GM21576 (cell line): ENCODE results near the gene ARFGAP1.

ENCODE experiments used
- ATAC-seq: cut with Tn5 transposase; IDR thresholded peaks from one replicate; pipeline ENCODE4 v1.9.1; 2021; ENCODE audit warnings: mild to moderate bottlenecking, moderate library complexity; ENCODE audit not compliant: unreplicated experiment

Gene ARFGAP1

DNA sequence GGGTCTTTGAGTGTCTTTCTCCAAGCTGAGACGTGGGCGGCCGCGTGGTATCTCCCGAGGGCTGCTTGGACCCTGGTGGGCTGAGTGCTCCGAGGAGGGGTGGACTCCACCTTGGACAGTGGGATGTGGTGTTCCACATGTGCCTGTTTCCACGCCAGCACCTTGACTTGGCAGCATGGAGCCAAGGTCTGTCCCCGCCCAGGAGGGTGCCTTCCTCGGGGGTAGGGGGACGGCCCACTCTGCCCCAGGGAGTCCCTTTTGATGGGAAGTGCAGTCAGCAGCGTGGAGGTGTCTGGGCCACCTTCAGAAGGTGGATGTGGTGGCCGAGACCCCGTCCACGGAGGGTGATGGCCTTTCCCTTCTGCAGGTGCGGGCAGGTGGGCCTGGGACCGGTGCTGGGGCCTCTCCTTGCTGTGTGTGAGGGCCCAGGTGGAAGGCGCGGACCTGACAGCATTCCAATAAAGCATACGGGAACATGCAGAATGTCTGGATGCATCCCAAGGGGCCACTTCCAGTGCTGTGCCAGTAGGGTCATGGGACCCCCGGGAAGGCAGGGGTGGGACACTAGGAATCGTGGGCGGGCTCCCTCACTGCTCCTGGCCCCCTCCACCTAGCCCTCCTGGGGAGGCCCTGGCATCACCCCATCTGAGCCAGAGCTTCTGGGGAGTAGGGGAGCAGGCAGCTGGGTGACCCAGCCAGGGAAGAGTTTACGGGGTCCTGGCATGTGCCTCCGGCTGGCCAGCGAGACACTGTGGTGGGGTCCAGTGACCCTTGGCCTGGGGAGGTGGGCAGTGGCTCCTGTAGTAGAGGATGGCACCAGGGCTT, 16.9 kb downstream of the ARFGAP1 start:
- no peak for ATAC-seq

DNA sequence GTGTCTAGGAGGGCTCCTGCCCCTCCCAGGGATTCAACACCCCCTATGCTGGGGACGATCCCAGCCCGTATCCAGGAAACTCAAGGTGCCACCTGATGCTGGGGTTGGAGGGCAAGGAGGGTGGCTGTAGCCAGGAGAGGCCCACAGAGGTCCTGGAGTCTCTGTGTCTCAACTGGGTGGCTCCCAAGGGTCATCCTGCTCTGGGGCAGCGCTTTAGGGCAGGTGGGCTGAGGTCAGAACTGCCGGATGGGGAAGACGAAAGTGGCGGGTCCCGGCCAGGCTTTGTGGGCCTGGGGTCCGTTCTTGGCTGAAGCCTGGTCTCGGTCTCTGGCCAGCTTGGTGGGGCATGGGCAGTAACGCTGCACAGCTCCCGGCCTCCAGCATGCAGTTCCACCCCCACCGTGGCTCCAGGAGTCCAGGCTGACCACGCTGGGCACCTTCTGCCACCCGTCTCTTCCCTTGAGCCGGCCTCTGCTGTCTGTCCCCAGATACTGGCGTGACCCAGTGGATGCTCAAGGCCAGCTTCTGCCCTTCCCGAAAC, 17.6 kb downstream of the ARFGAP1 start:
- no peak for ATAC-seq

DNA sequence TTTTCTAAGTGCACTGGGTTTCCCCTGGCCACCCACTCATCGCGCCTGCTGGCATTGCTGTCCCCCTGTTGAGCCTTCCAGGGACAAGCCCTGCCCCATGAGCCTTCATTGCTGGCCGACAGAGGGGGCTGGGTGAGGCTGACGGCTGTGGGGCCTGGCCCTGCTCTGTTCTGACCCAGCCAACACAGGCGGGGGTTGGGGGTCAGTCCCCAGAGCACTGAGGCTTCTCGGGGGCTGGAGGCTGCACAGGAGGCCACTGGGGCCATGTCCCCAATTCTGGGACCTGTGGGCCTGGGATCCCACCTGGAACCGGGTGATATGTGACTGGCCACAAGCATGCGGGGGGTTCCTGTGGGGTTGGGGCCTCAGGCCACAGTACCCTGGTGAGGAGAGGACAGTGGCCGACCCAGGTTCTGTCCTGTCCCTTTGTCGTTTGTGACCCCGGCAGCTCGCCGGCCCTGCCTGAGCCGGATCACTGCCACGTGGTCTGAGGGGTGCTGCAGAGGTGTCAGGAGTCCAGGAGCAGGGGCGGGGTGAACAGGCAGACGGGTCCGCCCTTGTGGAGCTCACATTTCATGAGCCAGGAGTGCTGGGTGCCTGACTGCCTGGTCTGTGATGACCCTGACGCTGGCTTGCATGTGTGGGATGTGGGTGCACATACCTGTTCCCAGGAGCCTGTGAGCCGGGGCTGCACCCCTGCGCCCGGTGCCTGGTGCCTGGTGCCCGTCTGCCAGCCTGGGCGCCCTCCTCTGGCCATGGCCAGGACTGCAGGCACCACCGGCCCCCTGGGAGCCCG, 18.3 kb downstream of the ARFGAP1 start:
- no peak for ATAC-seq

DNA sequence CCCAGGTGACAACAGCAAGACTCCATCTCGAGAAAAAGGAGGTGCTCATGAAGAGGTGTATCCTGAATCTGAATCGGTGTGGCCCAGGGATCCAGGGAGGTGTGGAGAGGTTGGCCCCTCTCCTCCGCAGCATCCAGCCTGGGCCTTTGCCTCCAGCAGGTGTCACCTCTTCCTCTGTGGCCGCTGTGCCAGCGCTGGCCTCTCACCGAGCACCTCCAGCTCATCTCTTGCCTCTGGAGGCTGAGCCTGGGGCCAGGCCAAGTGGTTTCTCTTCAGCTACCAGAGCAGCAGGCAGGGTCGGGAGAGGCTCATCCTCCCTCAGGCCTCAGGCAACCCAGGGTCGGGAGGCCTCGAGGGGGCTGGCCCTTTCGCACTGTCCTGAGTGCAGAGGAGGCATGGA, 19.2 kb downstream of the ARFGAP1 start:
- no peak for ATAC-seq

DNA sequence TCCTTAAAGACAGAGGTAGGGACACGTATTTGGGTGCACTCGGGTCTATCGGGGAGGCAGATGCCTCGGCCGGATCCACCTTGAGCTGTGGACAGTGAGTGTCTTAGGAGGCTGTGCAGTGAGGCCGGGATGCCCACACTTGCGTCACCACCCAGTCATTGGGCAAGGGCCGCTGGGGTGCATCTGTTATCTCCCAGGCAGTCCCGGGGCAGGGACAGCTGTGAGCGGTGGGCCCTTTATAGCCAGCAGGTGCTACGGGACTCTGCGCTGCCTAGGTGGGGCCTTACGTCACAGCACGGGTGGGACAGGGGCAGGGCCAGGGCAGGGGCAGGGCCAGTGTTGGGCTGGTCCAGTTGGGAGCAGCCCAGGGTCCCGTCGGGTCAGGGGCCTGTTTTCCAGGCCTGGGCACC, 19.7 kb downstream of the ARFGAP1 start:
- ATAC-seq, result no peak

DNA sequence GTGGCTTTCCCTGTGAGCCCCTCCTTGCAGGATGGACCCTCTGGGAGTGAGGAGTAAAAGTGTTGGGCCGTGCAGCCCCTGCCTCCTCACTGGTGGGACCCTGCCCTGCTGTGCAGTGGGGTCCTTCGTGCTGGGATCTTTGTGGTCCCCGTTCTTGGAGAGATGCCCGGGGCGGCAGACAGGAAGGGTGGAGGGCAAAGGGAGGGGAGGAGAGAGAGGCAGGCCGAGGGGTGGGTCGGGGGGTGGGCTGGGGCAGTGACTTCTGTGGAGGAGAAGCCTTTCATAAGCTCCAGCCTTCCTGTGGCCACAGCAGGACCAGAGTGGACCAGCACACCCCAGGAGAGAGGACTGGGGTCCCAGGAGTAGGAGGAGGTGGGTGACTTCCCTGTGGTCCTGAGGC, 20.3 kb downstream of the ARFGAP1 start, which contains the start of gene COL20A1:
TSS of gene COL20A1 (plus strand) at position 283 of the 400 bp plus-strand sequence. CDS start 1,922 bp downstream, outside the sequence.
- ATAC-seq, result no peak

DNA sequence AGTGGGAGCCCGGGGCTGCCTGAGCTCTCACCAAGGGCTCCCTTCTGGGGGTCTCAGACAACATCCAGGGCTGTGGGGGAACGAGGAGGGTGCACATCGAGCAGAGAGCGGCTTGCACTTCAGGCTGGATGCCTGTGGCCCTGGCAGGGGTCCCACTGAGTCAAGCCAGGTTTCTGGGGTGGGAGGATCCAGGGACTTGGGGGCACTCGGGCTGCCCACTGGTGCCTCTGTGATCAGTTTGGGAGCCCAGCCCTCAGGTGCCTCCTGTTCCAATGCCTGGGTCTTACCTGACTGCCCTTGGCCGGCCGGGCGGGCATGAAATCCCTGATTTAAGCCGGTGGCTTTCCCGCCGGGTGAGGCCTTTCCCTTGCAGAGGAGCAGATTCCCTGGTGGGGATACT, 20.8 kb downstream of the ARFGAP1 start:
- no peak for ATAC-seq

DNA sequence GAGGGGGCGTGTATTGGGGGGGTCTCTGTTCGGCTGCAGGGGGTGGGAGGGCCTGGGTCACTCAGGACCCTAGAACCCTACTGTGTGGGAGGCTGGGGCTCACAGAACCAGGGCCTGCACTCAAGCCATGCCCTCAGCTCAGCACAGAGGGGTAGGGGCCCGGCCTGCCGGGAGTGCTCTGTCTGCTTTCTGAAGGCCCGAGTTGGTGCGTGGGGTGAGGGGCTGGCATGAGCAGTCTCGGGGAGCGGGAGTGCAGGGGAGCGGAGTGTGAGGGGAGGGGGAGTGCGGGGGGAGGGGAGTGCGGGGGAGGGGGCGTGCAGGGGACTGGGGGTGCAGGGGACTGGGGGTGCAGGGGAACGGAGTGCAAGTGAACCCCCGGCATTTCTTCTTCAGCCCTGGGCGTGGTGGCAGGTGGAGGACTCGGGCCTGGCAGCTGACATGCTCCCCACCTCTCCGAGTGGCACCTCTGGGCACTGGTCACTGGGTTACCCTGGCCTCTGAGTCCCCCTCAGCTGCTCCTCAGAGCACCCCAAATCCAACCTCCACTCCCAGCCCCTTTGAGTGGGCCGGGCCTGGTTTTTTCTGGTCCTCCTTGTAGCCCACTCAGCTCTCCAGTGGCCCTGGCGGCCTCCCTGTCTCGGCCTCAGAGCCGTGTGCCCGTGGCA, 21.4 kb downstream of the ARFGAP1 start:
- no peak for ATAC-seq

DNA sequence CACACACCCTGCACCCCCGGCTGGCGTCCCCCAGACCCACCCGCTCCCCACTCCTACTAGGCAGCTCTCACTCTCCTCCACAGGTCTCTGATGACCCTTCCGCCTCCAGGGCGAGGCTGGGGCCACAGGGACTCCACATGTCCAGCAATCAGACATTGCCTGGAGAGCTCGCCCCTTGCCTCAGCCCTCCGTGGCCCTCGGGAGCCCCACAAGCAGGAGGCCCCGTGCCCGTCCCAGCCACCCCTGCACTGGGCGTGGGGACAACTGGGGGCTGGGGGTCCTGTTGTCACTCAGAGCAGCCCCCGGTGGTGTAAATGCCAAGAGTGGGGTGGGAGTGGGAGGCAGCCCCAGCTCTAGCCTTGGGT, 21.9 kb downstream of the ARFGAP1 start:
- ATAC-seq, result no peak

DNA sequence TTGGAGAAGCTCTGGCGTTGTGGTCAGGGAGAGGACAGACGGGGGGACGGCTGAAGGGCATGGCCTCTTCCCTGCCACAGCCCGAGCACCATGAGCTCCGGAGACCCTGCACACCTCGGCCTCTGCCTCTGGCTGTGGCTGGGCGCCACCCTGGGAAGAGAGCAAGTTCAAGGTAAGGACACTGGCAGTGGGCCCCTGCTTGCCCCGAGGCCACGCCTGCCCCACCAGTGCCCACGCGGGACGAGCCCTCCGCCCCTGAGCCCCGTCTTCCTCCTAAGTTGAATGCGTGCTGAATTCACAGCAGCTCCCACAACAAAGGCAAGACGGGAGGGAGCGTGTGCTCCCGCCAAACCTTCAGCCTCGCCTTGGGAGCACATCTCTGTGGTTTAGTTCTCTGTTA, 22.4 kb downstream of the ARFGAP1 start:
- no peak for ATAC-seq

DNA sequence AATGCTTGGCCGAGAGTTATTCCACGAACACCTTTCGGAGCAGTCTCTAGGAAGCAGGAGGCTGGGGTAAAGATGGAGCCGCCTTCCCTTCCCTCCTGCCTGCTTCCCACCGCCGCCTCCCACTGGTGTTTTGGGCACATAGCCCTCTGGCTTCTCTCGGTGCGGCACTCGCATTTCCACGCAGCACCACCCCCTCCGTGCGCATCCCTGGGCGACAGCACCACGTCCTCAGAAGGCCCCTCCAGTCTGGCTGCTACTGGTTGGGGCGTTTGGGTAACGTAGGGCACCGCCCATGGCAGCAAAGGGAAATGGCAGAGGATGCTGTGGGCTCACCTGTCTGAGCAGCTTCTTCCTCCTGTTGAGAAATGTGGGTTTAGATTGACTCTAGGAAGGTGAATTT, 22.8 kb downstream of the ARFGAP1 start:
- no peak for ATAC-seq

DNA sequence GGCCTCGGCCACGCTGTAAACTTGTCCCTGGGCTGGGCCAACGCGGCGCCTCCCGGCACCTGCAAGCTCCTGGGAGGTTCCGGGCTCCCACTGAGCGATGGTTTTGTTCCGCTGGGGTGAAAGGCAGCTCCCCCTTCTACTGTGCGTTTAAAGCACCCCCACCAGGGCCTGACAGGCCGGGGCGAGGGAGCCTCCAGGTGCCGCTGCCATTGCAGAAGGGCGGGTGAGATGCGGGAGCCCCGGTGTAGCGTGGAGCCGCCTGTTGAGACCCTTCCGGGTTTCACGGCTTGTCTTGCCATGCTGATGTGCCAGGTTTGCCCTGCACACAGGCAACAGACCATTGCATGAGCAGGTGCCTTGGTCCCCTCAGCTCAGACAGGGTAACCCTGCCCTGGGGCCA, 23.2 kb downstream of the ARFGAP1 start:
- no peak for ATAC-seq

DNA sequence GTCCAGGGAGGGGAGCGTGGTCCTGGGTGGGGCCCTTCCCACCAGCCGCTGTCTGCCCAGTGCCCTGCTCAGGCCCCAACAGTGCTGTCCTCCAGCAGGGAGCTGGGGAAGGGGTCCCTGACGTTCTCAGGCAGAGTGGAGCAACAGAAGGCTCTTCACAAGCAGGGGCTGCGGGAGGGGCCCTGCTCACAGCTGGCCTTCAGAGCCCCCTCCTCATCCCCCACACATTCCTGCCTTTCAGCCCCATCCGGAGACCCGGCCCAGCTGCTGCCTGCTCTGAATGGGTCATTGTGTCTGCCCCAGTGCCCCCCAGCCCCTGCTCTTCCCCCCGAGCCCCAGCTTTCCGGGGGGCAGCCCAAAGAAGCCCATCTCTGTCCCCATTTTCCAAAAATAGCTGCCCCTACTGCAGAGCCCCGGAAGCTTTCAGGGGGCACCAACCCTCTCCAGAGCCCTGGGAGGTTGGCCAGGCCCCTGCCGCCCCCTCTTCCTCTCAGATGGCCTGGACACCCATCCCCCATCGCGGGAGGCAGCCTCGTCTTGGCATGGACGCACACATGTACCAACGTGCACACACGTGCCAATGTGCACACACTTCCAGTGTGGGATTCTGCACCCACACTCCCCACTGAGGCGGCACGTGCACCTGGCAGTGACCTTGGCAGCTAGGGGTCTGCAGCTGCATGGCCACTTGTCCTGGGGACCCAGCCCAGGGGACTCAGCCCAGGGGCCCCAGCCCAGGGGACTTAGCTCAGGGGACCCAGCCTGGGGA, 24.1 kb downstream of the ARFGAP1 start:
- no peak for ATAC-seq

DNA sequence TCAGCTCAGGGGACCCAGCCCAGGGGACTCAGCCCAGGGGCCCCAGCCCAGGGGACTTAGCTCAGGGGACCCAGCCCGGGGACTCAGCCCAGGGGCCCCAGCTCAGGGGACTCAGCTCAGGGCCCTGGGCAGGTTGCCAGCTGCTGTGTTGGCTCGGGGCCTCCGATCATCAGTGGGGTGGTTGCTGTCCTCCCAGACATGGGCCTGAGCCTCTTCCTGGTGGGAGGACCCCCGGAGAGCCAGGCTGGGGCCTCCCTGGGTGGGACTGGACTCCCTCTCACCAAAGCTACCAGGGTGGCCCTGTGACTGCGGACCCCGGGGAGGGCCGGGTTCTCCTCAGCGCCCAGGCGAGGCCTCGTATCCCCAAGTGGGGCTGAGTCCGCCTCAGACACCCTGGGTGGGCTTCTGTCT, 24.8 kb downstream of the ARFGAP1 start:
- no peak for ATAC-seq

DNA sequence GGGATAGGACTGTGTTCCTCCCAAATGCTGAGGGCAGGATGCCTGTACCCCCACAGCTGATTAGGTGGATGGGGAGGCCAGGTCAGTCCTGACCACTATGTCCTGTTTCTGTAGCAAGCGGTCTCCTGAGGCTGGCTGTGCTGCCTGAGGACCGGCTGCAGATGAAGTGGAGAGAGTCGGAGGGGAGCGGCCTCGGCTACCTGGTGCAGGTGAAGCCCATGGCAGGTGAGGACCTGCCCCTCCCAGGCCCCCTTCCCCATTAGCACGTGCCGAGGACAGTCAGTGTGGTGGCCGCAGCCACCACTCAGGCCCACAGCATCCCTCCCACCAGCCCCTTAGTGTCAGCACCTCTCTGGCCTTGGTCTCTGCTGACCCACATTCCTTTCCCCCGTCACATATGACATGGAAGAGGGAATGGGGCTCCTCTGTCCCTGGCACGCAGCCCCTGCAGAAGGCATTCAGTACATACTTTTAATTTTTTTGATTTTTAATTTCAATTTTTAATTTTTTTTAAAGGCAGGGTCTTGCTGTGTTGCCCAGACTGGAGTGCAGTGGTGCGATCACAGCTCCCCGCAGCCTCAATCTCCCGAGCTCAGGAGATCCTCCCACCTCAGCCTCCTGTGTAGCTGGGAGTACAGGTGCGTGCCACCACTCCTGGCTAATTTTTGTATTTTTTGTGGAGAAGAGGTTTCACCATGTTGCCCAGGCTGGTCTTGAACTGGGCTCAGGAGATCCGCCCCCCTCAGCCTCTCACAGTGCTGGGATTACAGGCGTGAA, 25.4 kb downstream of the ARFGAP1 start:
- no peak for ATAC-seq

DNA sequence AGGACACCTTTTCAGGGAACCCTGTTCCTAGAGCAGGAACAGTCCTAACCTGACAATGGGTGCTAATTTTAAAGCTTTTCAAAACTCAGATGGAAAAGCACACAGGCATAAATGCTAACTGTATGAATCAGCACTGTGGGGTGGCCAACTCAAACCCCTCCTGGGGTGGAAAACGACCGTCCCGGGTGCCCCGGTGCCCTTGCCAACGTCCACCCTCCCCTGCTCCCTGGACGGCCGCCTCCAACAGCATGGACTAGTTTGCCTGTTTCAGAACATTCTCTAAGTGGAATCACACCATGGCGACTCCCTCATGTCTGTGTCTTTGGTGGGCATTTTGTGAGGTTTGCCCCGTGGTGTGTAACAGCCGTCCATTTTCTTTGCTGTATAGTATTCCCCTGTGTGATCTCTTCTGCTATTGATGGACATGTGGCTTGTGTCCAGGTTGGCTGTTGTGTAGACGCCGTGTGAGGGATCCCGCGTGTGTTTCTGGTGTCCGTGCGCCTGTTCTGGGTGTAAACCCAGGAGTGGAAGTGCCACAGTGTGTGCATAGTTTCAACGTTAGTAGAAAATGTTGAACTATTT, 26.2 kb downstream of the ARFGAP1 start:
- ATAC-seq, result no peak

DNA sequence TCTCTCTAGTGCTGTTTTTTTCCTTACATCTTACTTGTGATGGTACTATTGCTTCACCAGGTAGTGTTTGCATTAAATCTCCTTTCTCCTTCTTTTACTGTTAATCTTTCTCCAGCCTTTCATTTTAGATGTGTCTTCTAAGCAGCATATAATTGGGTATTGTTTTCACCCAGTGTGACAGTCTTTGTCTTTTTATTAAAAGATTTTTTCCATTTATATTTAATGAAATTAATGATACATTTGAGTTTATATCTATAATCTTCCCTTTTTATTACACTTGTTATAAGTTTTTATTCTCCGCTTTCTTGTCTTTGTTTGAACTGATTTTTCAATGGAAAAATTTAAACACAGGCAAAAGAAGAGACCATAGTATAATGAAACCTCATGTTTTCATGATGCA, 29.1 kb downstream of the ARFGAP1 start:
- ATAC-seq, result no peak

DNA sequence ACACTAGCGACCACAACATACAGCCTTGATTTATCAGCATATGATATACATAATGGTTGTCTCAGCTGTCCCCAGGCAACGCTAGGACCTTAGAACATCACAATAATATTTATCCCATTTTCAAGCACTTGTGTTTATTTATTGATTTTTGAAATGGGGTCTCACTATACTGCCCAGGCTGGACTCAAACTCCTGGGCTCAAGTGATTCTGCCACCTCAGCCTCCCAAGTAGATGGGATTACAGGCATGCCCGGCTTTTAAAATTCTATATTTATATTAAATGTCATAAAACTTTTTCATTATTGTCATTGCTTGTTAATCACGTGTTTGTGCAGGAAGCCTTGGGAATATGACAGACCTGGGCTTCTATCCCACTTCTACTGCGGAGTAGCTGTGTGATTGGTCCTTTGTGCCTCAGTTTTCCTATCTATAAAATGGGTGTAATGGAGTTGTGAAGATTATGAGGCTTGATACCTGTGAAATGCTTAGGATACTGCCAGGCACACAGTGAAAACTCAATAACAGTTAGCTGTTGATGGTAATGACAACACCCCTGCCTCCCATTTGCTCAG, 30.6 kb downstream of the ARFGAP1 start:
- ATAC-seq, result no peak

DNA sequence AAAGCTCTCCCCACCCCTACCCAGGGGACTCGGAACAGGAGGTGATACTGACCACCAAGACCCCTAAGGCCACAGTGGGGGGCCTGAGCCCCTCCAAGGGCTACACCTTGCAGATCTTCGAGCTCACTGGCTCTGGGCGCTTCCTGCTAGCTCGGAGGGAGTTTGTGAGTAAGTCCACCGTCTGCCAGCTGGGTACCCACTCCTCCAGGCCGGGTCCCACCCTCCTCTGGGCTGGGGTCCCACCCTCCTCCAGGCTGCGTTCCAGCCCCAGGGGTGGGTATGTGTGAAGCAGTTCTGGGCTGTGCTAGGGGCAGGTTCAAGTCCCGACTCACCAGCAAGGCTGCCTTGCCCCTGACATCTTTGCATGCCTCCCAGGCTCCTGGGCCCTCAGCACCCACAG, 32.8 kb downstream of the ARFGAP1 start:
- ATAC-seq, result no peak
